ENCODE measurements around the gene CFAP100.

Gene CFAP100

GRCh38 chr3:126483321-126483761 lies 88.6 kb downstream of the CFAP100 start:
- DNase-seq, result no peak

DNA sequence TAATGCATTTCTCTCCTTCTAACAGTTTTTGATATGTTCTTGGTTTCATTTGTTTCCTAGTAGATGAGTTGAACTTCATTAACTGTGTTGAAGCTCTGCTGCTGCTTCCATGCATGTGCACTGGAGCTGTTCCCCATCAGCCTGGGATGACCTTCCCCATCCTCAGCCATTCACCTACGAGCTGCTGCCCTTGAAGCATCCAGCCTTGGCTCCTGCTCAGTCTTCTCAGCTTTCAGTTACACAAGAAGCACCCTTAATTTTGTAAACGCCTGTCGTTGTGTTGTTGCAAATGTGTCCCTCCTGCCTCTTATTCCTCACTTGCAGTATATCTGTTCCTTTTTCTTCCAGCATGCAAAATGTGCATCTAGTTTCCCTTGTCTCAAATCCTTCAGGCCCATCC lies 89.4 kb downstream of the CFAP100 start:
- DNase-seq, result no peak

GRCh38 chr3:126484662-126485061 lies 90.0 kb downstream of the CFAP100 start:
- no peak for DNase-seq

DNA sequence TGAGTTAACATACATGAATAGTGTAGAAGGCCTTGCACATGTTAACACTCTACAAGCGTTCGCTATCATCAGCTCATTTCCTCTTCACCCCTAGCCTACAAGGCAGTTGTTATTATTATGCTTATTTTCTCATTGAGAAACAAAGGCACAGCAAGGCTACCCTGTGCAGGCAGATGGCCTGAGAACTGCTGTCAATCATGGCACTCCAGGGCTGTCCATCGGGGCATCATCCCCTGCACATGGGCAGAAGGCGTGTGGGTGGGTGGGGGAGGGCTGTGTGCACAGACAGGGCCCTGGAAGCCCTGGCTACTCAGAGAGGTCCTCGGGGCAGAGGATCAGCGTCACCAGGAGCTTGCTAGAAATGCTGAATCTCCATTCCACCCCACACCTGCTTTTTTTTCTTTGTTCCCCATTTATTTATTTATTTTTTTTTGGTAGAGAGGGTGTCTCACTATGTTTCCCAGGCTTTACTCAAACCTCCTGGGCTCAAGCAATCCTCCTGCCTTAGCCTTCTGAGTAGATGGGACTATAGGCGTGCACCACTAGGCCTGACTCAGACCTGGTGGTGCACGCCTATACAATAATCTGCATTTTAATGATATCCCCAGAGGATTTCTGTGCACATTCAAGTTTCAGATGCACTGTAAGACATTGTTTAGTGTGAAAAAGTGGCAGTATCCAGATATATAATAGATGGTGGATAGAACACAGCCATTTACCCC lies 90.6 kb downstream of the CFAP100 start:
- DNase-seq, result no peak

DNA sequence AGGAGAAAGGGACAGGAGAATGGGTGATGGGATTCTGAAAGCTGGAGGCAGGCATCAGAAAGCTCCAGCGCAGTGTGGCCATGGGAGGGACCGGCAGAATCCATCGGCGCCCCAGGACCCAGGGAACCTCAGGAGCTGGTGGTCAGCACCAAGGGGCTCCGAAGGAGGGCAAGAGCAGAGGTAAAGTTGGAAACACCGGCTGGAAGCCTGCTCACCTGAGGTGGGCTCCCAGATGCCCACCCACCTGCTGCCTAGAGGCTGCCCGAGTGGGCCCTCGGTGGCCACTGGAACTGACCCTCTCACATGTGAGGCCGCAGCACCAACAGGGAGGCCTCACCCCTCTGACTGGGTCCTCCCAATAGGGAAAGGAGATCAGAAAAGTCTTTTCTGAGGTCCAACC lies 91.2 kb downstream of the CFAP100 start:
- DNase-seq, result no peak

Measured in T-helper 1 cell (primary cell).